Endothelial cell of umbilical vein (primary cell): ENCODE measurements around the gene ANG. TPM values are rescaled to one million over a fixed set of nuclear protein-coding genes. Genes with fewer than 3 reads are reported as not detected.
"Not testable (repeated sequence)": the region's sequence is repeated elsewhere in the genome, so short reads cannot be mapped to it uniquely, and the experiment has no call there.

ENCODE experiments used
- BruUV-seq: library from RNA; stranded (reverse); fragments of 400-500 nt; replicated peaks from 2 replicates; lab custom pipeline; 2021; lab: Mats Ljungman, UMichigan
- CTCF ChIA-PET: fragments of 300-600, 350-600 bp; sonication (Branson Sonifier 250); formaldehyde crosslinking; loops from one replicate; lab custom pipeline; 2021; ENCODE audit warnings: antibody characterized with exemption, inconsistent platforms; lab: Charles Lee
- POLR2A ChIA-PET: fragments of 300-600, 350-600 bp; sonication (Branson Sonifier 250); formaldehyde crosslinking; loops from one replicate; lab custom pipeline; 2021; ENCODE audit warnings: antibody characterized with exemption, inconsistent platforms; lab: Charles Lee
- DNase-seq: peaks from one replicate; pipeline ENCODE4 v3.0.0-alpha.2; 2011; ENCODE audit warnings: low read depth, low spot score
- FAIRE-seq: peaks from 2 replicates; lab custom pipeline; 2011; peaks lifted over from hg19 to GRCh38; lab: Jason Lieb, UNC
- H2AFZ ChIP-seq: 2 replicates; pipeline ENCODE4 v1.6.0; 2012; ENCODE audit warnings: low read depth, low read length, control low read depth, inconsistent platforms
- H3K27ac ChIP-seq: 2 replicates; pipeline ENCODE4 v1.5.1; 2011; ENCODE audit warnings: low read depth, mild to moderate bottlenecking, control low read depth, low read length, moderate library complexity; ENCODE audit not compliant: insufficient read depth
- H3K27me3 ChIP-seq, 2 experiments: 2 replicates each; pipeline versions ENCODE4 v1.6.0 to v1.6.1; 2011; ENCODE audit warnings: low read length in 2 of 2, mixed read lengths in 1 of 2; ENCODE audit not compliant: control insufficient read depth in 2 of 2, insufficient read depth in 2 of 2
- H3K36me3 ChIP-seq, 2 experiments: 2 replicates in 1 of 2; 3 replicates in 1 of 2; pipeline ENCODE4 v1.5.1; 2011; ENCODE audit warnings: low read length in 2 of 2, mild to moderate bottlenecking in 1 of 2, moderate library complexity in 1 of 2; ENCODE audit not compliant: control insufficient read depth in 2 of 2, insufficient read depth in 2 of 2; ENCODE audit errors: extremely low read depth in 1 of 2
- H3K4me1 ChIP-seq: 3 replicates; pipeline ENCODE4 v1.5.1; 2011; ENCODE audit warnings: mild to moderate bottlenecking, low read length; ENCODE audit not compliant: control insufficient read depth, insufficient read depth; ENCODE audit errors: extremely low read depth
- H3K4me2 ChIP-seq: 2 replicates; pipeline ENCODE4 v1.6.1; 2011; ENCODE audit warnings: low read length, control low read depth, mixed read lengths; ENCODE audit not compliant: insufficient read depth
- H3K4me3 ChIP-seq, 3 experiments: fragments of 200-600 bp in 1 of 3; sonication (generic), shearing (Covaris generic) in 1 of 3; replicated peaks in 1 of 3; 2 replicates each; pipeline ENCODE4 v1.5.1; 2011 to 2016; ENCODE audit warnings: control low read depth in 3 of 3, low read length in 3 of 3, mild to moderate bottlenecking in 2 of 3, inconsistent platforms in 1 of 3, low read depth in 1 of 3, moderate library complexity in 1 of 3; ENCODE audit not compliant: insufficient read depth in 1 of 3
- H3K79me2 ChIP-seq: 2 replicates; pipeline ENCODE4 v1.6.0; 2012; ENCODE audit warnings: low read length, inconsistent platforms; ENCODE audit not compliant: control insufficient read depth, insufficient read depth
- H3K9ac ChIP-seq: replicated peaks from 2 replicates; pipeline ENCODE3; 2011; ENCODE audit warnings: low read length, control low read depth; ENCODE audit not compliant: insufficient read depth; ENCODE audit errors: extremely low read depth
- H3K9me1 ChIP-seq: replicated peaks from 3 replicates; pipeline ENCODE4 v1.6.0; 2011; ENCODE audit warnings: mild to moderate bottlenecking, low read length; ENCODE audit not compliant: control insufficient read depth, insufficient read depth; ENCODE audit errors: extremely low read depth
- H3K9me3 ChIP-seq: replicated peaks from 2 replicates; pipeline ENCODE4 v1.5.1; 2012; ENCODE audit warnings: low read length, inconsistent platforms; ENCODE audit not compliant: control insufficient read depth, insufficient read depth
- H4K20me1 ChIP-seq: replicated peaks from 2 replicates; pipeline ENCODE3; 2011; ENCODE audit warnings: mild to moderate bottlenecking, low read length; ENCODE audit not compliant: control insufficient read depth, insufficient read depth; ENCODE audit errors: extremely low read depth
- EZH2 ChIP-seq: IDR thresholded peaks from 2 replicates; pipeline ENCODE4 v1.6.1; 2012; ENCODE audit warnings: borderline replicate concordance, low read depth, mild to moderate bottlenecking, moderate library complexity, low read length, inconsistent platforms; ENCODE audit not compliant: severe bottlenecking
- FOS ChIP-seq: IDR thresholded peaks from 2 replicates; pipeline ENCODE4 v1.6.1; 2011; ENCODE audit warnings: mild to moderate bottlenecking, low read length, moderate library complexity, borderline replicate concordance; ENCODE audit not compliant: insufficient read depth
- GATA2 ChIP-seq: IDR thresholded peaks from 2 replicates; pipeline ENCODE4 v1.7.0; 2011; ENCODE audit warnings: low read depth, mild to moderate bottlenecking, moderate library complexity, mixed read lengths, low read length; ENCODE audit not compliant: insufficient read length, insufficient read depth
- JUN ChIP-seq: IDR thresholded peaks from 2 replicates; pipeline ENCODE4 v1.6.1; 2011; ENCODE audit warnings: borderline replicate concordance, low read depth; ENCODE audit not compliant: insufficient read length, insufficient read depth
- MYC ChIP-seq: IDR thresholded peaks from one replicate; pipeline ENCODE4 v1.6.1; 2011; ENCODE audit warnings: mild to moderate bottlenecking, low read depth, low read length
- POLR2A ChIP-seq: IDR thresholded peaks from 2 replicates; pipeline ENCODE4 v1.6.1; 2012; ENCODE audit warnings: low read depth, mild to moderate bottlenecking, control low read depth, low read length
- POLR2AphosphoS5 ChIP-seq: IDR thresholded peaks from 2 replicates; pipeline ENCODE4 v1.6.1; 2012; ENCODE audit warnings: low read depth, mild to moderate bottlenecking, control low read depth, low read length, moderate library complexity; ENCODE audit not compliant: insufficient read depth
- dilution Hi-C: fragments of 300-500 bp; cut with MboI; formaldehyde crosslinking; loops from one replicate; pipeline ENCODE4 v1.15.0; 2019; ENCODE audit warnings: low sequenced_read_pairs; ENCODE audit not compliant: extremely low pct_ligation_motif_present
- intact Hi-C: fragments of 100-400 bp; cut with micrococcal nuclease; formaldehyde crosslinking; loops from one replicate; pipeline ENCODE4 v1.10.0; 2022
- polyA plus RNA-seq, 4 experiments: library from polyadenylated mRNA; depleted of rRNA in 3 of 4; stranded (reverse) in 3 of 4; unstranded in 1 of 4; fragments of >200 nt; gene quantifications; 2 replicates each; pipeline versions ENCODE4 v1.2.1 to v1.2.3, GENCODE V29; 2011 to 2012; ENCODE audit warnings: missing spikeins in 1 of 4
- total RNA-seq: library from RNA; stranded (reverse); gene quantifications from 2 replicates; pipeline ENCODE4 v1.2.3, GENCODE V29; 2021
- TF ChIP-seq, protein P1 (sequence below), 2 donors: IDR thresholded peaks; 1 replicate in 1 of 2; 2 replicates in 1 of 2; pipeline ENCODE4 v1.5.1; 2011; ENCODE audit warnings: low read length in 2 of 2, mild to moderate bottlenecking in 2 of 2, moderate library complexity in 2 of 2, control low read depth in 1 of 2, inconsistent platforms in 1 of 2, low read depth in 1 of 2; ENCODE audit not compliant: insufficient read depth in 1 of 2; ENCODE audit errors: extremely low read depth in 1 of 2
- TF ChIP-seq, protein P2 (sequence below): IDR thresholded peaks from 2 replicates; pipeline ENCODE4 v1.6.1; 2011; ENCODE audit not compliant: insufficient read depth, insufficient read length

ANG gene
- total and polyA plus RNA-seq, 2 donors (not counting 3 experiments of a cell fraction or from before 2014, with no cell fraction given) = 6.2 to 11.2 TPM

DNA sequence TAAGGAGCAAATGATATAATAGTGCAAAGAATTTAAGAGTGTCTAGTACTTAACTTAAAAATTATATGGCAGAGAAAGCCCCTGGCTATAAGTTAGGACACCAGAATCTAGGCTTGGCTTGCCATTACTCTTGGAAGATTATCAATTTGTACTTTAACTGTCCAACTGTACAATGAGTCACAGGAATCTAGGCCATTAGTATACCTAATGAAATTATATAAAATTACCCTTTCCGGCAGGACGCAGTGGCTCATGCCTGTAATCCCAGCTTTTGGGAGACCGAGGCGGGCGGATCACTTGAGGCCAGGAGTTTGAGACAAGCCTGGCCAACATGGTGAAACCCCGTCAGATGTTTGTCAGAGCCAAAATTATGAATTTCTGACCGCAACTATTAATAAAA lies 46.4 kb upstream of the ANG start:
- H4K20me1 ChIP-seq = no peaks in the 10 kb centered on the region
- CTCF ChIA-PET = no interaction called here
- intact Hi-C loops = no loop called here
- H3K4me2 ChIP-seq = no peak overlapping the region
- H3K27ac ChIP-seq = no peak overlapping the region
- H3K9ac ChIP-seq = no peak overlapping the region
- H3K27me3 ChIP-seq = peaks cover 10 to 12% of the 10 kb centered on the region in 2 experiments
- H3K4me1 ChIP-seq = no peaks in the 10 kb centered on the region
- TF ChIP-seq GATA2 (no peak), MYC (no peak), EZH2 (no peak), POLR2A (no peak), POLR2AphosphoS5 (no peak), FOS (no peak), JUN (no peak)
- TF ChIP-seq, protein P1, sequence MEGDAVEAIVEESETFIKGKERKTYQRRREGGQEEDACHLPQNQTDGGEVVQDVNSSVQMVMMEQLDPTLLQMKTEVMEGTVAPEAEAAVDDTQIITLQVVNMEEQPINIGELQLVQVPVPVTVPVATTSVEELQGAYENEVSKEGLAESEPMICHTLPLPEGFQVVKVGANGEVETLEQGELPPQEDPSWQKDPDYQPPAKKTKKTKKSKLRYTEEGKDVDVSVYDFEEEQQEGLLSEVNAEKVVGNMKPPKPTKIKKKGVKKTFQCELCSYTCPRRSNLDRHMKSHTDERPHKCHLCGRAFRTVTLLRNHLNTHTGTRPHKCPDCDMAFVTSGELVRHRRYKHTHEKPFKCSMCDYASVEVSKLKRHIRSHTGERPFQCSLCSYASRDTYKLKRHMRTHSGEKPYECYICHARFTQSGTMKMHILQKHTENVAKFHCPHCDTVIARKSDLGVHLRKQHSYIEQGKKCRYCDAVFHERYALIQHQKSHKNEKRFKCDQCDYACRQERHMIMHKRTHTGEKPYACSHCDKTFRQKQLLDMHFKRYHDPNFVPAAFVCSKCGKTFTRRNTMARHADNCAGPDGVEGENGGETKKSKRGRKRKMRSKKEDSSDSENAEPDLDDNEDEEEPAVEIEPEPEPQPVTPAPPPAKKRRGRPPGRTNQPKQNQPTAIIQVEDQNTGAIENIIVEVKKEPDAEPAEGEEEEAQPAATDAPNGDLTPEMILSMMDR (IDR thresholded peaks at IDR 0.05; ENCODE audit: extremely low read depth in 1 of 2, insufficient read depth in 1 of 2, low read depth in 1 of 2, low read length in 2 of 2) = no peak
- TF ChIP-seq, protein P2, sequence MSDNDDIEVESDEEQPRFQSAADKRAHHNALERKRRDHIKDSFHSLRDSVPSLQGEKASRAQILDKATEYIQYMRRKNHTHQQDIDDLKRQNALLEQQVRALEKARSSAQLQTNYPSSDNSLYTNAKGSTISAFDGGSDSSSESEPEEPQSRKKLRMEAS = no peak
- H3K9me3 ChIP-seq = no peaks in the 10 kb centered on the region
- BruUV-seq = no TSS peak
- FAIRE-seq (no peak), DNase-seq (no peak)
- POLR2A ChIA-PET = no interaction called here
- H2AFZ ChIP-seq = no peak overlapping the region
- no peak overlapping the region for H3K4me3 ChIP-seq
- no peaks in the 10 kb centered on the region for H3K79me2 ChIP-seq
- dilution Hi-C loops = no loop called here
- H3K9me1 ChIP-seq = no peaks in the 10 kb centered on the region
- H3K36me3 ChIP-seq = no peaks in the 10 kb centered on the region

DNA sequence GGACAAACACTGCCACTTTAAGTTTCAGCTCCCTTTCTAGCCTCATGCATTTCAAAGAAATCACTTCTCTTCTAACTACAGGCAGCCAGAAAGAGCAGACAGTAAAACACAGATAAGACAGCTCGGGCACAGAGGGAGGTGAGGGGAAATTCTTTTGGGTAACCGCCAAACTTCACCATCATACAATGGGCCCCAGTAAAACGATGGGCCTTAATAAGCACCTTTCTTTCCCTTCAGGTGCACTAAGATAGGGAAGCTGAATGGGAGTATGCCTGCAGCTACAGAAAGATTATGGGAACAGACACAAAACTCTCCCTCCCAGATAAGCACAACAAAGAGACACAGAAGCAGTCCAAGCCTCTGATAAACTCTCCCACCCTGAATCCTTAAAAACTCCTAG lies 45.8 kb upstream of the ANG start:
- CTCF ChIA-PET = interaction anchor here (1.1 kb wide), 1 partner anchor 55 kb away, joined by 3 read pairs; the partner anchor contains the start of gene RNASE11
- H2AFZ ChIP-seq, H3K9ac ChIP-seq, dilution Hi-C loops, DNase-seq, H3K4me2 ChIP-seq, H3K27ac ChIP-seq, H3K36me3 ChIP-seq, BruUV-seq, H4K20me1 ChIP-seq, POLR2A ChIA-PET, H3K79me2 ChIP-seq, H3K9me1 ChIP-seq, H3K4me3 ChIP-seq, intact Hi-C loops, FAIRE-seq, H3K9me3 ChIP-seq, H3K4me1 ChIP-seq: not testable (repeated sequence)
- peaks cover 10 to 12% of the 10 kb centered on the region in 2 experiments for H3K27me3 ChIP-seq
